ENCODE measurements around the gene STK10.

DNA sequence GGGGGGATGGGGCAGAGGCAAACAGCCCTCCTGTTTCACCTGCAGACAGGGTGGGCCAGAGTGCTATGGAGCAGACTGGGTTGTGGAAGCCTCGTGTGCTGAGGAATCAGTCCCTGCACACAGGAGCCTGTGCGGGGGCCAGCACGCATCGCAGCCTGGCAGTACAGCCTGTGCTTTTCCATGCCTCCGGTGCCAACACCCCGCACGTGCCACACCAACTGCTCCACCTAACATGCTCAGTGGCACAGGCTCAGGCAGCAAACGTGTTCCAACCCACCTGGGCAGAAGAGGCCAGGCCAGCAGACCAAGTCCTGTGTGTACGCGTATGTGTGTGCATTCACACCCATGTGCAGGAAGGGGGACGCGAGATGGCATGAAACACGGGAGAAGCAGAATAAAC, 144.2 kb downstream of the STK10 start:
- TF ChIP-seq, protein P1, sequence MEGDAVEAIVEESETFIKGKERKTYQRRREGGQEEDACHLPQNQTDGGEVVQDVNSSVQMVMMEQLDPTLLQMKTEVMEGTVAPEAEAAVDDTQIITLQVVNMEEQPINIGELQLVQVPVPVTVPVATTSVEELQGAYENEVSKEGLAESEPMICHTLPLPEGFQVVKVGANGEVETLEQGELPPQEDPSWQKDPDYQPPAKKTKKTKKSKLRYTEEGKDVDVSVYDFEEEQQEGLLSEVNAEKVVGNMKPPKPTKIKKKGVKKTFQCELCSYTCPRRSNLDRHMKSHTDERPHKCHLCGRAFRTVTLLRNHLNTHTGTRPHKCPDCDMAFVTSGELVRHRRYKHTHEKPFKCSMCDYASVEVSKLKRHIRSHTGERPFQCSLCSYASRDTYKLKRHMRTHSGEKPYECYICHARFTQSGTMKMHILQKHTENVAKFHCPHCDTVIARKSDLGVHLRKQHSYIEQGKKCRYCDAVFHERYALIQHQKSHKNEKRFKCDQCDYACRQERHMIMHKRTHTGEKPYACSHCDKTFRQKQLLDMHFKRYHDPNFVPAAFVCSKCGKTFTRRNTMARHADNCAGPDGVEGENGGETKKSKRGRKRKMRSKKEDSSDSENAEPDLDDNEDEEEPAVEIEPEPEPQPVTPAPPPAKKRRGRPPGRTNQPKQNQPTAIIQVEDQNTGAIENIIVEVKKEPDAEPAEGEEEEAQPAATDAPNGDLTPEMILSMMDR (IDR thresholded peaks at IDR 0.05), result no peak
- TF ChIP-seq TCF12 (IDR thresholded peaks at IDR 0.05) (no peak), EZH2phosphoT487 (IDR thresholded peaks at IDR 0.05; ENCODE audit: borderline replicate concordance, low read depth) (no peak), POLR2AphosphoS5 (IDR thresholded peaks at IDR 0.05; ENCODE audit: low read depth, low read length) (no peak), MAX (IDR thresholded peaks at IDR 0.05; ENCODE audit: low read depth) (no peak), MEF2A (IDR thresholded peaks at IDR 0.05; ENCODE audit: borderline replicate concordance, low read depth) (no peak), RXRA (IDR thresholded peaks at IDR 0.05; ENCODE audit: borderline replicate concordance, low read depth) (no peak), MXI1 (IDR thresholded peaks at IDR 0.05; ENCODE audit: low read depth, low read length) (no peak), RAD21 (IDR thresholded peaks at IDR 0.05; ENCODE audit: low read length) (no peak), NFIC (IDR thresholded peaks at IDR 0.05; ENCODE audit: borderline replicate concordance) (no peak), ELF1 (IDR thresholded peaks at IDR 0.05) (no peak), NRF1 (IDR thresholded peaks at IDR 0.05; ENCODE audit: low read depth, low read length) (no peak)
- TF ChIP-seq, protein P2, sequence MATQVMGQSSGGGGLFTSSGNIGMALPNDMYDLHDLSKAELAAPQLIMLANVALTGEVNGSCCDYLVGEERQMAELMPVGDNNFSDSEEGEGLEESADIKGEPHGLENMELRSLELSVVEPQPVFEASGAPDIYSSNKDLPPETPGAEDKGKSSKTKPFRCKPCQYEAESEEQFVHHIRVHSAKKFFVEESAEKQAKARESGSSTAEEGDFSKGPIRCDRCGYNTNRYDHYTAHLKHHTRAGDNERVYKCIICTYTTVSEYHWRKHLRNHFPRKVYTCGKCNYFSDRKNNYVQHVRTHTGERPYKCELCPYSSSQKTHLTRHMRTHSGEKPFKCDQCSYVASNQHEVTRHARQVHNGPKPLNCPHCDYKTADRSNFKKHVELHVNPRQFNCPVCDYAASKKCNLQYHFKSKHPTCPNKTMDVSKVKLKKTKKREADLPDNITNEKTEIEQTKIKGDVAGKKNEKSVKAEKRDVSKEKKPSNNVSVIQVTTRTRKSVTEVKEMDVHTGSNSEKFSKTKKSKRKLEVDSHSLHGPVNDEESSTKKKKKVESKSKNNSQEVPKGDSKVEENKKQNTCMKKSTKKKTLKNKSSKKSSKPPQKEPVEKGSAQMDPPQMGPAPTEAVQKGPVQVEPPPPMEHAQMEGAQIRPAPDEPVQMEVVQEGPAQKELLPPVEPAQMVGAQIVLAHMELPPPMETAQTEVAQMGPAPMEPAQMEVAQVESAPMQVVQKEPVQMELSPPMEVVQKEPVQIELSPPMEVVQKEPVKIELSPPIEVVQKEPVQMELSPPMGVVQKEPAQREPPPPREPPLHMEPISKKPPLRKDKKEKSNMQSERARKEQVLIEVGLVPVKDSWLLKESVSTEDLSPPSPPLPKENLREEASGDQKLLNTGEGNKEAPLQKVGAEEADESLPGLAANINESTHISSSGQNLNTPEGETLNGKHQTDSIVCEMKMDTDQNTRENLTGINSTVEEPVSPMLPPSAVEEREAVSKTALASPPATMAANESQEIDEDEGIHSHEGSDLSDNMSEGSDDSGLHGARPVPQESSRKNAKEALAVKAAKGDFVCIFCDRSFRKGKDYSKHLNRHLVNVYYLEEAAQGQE (IDR thresholded peaks at IDR 0.05; ENCODE audit: low read depth, low read length), result no peak
- TF ChIP-seq, protein P3, sequence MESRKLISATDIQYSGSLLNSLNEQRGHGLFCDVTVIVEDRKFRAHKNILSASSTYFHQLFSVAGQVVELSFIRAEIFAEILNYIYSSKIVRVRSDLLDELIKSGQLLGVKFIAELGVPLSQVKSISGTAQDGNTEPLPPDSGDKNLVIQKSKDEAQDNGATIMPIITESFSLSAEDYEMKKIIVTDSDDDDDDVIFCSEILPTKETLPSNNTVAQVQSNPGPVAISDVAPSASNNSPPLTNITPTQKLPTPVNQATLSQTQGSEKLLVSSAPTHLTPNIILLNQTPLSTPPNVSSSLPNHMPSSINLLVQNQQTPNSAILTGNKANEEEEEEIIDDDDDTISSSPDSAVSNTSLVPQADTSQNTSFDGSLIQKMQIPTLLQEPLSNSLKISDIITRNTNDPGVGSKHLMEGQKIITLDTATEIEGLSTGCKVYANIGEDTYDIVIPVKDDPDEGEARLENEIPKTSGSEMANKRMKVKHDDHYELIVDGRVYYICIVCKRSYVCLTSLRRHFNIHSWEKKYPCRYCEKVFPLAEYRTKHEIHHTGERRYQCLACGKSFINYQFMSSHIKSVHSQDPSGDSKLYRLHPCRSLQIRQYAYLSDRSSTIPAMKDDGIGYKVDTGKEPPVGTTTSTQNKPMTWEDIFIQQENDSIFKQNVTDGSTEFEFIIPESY (IDR thresholded peaks at IDR 0.05; ENCODE audit: borderline replicate concordance, low read depth), result no peak
